K562 (cell line): ENCODE results near the gene CTNNA3. TPM values are rescaled to one million over a fixed set of nuclear protein-coding genes. Genes with fewer than 3 reads are reported as not detected.
A peak's percentile ranks its signal among the peaks of the same experiment; 100 is the strongest.

Experiments
- ATAC-seq: fragments of 200-7000 bp; cut with Tn5 transposase; 3 replicates; pipeline ENCODE4 v1.9.1; 2020; ENCODE audit warnings: moderate library complexity
- BruUV-seq: library from RNA; stranded (reverse); fragments of 400-500 nt; replicated peaks from 2 replicates; lab custom pipeline; 2021; lab: Mats Ljungman, UMichigan
- CTCF ChIA-PET: fragments of 300-600 bp; formaldehyde crosslinking; extraction: SDS; loops from one replicate; lab custom pipeline; 2021; ENCODE audit warnings: low intra/inter-chr PET ratio; lab: Yijun Ruan, JAX
- POLR2A ChIA-PET: fragments of 300-600, 350-650 bp; sonication (Branson Sonifier 250); formaldehyde crosslinking; extraction: SDS; loops from one replicate; lab custom pipeline; 2021; ENCODE audit warnings: antibody characterized with exemption, inconsistent platforms; lab: Yijun Ruan, JAX
- DNase-seq, 4 experiments: peaks; one replicate each; pipeline versions ENCODE4 v3.0.0 to v3.0.0-alpha.2; 2011 to 2018; ENCODE audit warnings: low spot score in 3 of 4, mixed read lengths in 3 of 4; ENCODE audit errors: extremely low read depth in 1 of 4
- FAIRE-seq: peaks from 2 replicates; lab custom pipeline; 2011; peaks lifted over from hg19 to GRCh38; lab: Jason Lieb, UNC
- H2AFZ ChIP-seq: 2 replicates; pipeline ENCODE4 v1.6.0; 2011; ENCODE audit warnings: low read depth, low read length, control low read depth, inconsistent platforms
- H3K27ac ChIP-seq: fragments of 200-600 bp; 3 replicates; pipeline ENCODE4 v1.8.0; 2011; ENCODE audit warnings: low read depth, mild to moderate bottlenecking, control low read depth, inconsistent platforms, low read length, moderate library complexity, mixed read lengths; ENCODE audit errors: extremely low read depth
- H3K27me3 ChIP-seq, 2 experiments: fragments of 300-600 bp in 1 of 2; 2 replicates in 1 of 2; 3 replicates in 1 of 2; pipeline versions ENCODE4 v1.6.0 to v1.8.0; 2011; ENCODE audit warnings: inconsistent platforms in 2 of 2, low read length in 2 of 2, mild to moderate bottlenecking in 1 of 2, mixed read lengths in 1 of 2, moderate library complexity in 1 of 2; ENCODE audit not compliant: control insufficient read depth in 2 of 2, insufficient read depth in 2 of 2
- H3K36me3 ChIP-seq: fragments of 300-600 bp; 3 replicates; pipeline ENCODE4 v1.8.0; 2011; ENCODE audit warnings: mild to moderate bottlenecking, low read length, inconsistent platforms; ENCODE audit not compliant: control insufficient read depth, insufficient read depth
- H3K4me1 ChIP-seq, 2 experiments: fragments of 200-600 bp in 1 of 2; replicated peaks in 1 of 2; 2 replicates in 1 of 2; 3 replicates in 1 of 2; pipeline versions ENCODE4 v1.5.1 to v1.8.0; 2011; ENCODE audit warnings: inconsistent platforms in 2 of 2, low read length in 2 of 2, mild to moderate bottlenecking in 1 of 2, mixed read lengths in 1 of 2, moderate library complexity in 1 of 2; ENCODE audit not compliant: control insufficient read depth in 2 of 2, insufficient read depth in 2 of 2
- H3K4me2 ChIP-seq: 2 replicates; pipeline ENCODE4 v1.6.1; 2011; ENCODE audit warnings: low read length, control low read depth, inconsistent platforms, mixed read lengths; ENCODE audit not compliant: insufficient read depth
- H3K4me3 ChIP-seq: fragments of 200-600 bp; sonication (generic), shearing (Covaris generic); 2 replicates; pipeline ENCODE4 v1.5.1; 2016; ENCODE audit warnings: control low read depth, inconsistent platforms
- H3K79me2 ChIP-seq: fragments of 200-600 bp; 3 replicates; pipeline ENCODE4 v1.8.0; 2011; ENCODE audit warnings: low read length, inconsistent platforms; ENCODE audit not compliant: control insufficient read depth, insufficient read depth
- H3K9ac ChIP-seq, 2 experiments: 2 replicates each; pipeline versions ENCODE4 v1.6.0 to v1.6.1; 2011; ENCODE audit warnings: low read depth in 2 of 2, low read length in 2 of 2, control low read depth in 1 of 2, inconsistent platforms in 1 of 2, mild to moderate bottlenecking in 1 of 2, mixed read lengths in 1 of 2; ENCODE audit not compliant: insufficient read depth in 1 of 2
- H3K9me1 ChIP-seq: one replicate; pipeline ENCODE4 v1.6.0; 2011; ENCODE audit warnings: inconsistent platforms, mild to moderate bottlenecking, low read length, moderate library complexity; ENCODE audit not compliant: control insufficient read depth, insufficient read depth
- H3K9me3 ChIP-seq: replicated peaks from 2 replicates; pipeline ENCODE4 v1.5.1; 2011; ENCODE audit warnings: low read depth, low read length, inconsistent platforms; ENCODE audit not compliant: control insufficient read depth, insufficient read depth
- H4K20me1 ChIP-seq: replicated peaks from 2 replicates; pipeline ENCODE4 v1.6.1; 2011; ENCODE audit warnings: low read length, inconsistent platforms, mixed read lengths; ENCODE audit not compliant: control insufficient read depth, insufficient read depth
- DDX20 ChIP-seq: fragments of 450-650 bp; IDR thresholded peaks from 2 replicates; pipeline ENCODE4 v1.6.1; 2016; ENCODE audit warnings: missing genetic modification characterization, low read depth, mild to moderate bottlenecking, missing compliant biosample characterization, moderate library complexity
- EGR1 ChIP-seq: fragments of 450-650 bp; conservative IDR thresholded peaks from 2 replicates; pipeline ENCODE4 v1.6.1; 2017; ENCODE audit warnings: mild to moderate bottlenecking
- FOS ChIP-seq: IDR thresholded peaks from 3 replicates; pipeline ENCODE4 v1.6.1; 2011; ENCODE audit not compliant: insufficient read length; ENCODE audit errors: extremely low read depth
- HNRNPUL1 ChIP-seq: fragments of 200-400 bp; formaldehyde crosslinking; IDR thresholded peaks from 2 replicates; pipeline ENCODE4 v1.6.1; 2017; ENCODE audit warnings: low read length
- MTF1 ChIP-seq: fragments of 250-450 bp; sonication (Bioruptor Pico); IDR thresholded peaks from 2 replicates; pipeline ENCODE4 v1.9.0; 2021; ENCODE audit warnings: moderate library complexity, mild to moderate bottlenecking, inconsistent platforms, borderline replicate concordance
- NFYB ChIP-seq: IDR thresholded peaks from 2 replicates; pipeline ENCODE4 v1.6.1; 2011; ENCODE audit warnings: mild to moderate bottlenecking, moderate library complexity; ENCODE audit not compliant: insufficient read length; ENCODE audit errors: extremely low read depth
- NONO ChIP-seq, 2 experiments: fragments of 200-400 bp in 1 of 2; fragments of 450-650 bp in 1 of 2; formaldehyde crosslinking in 1 of 2; IDR thresholded peaks; 2 replicates each; pipeline ENCODE4 v1.6.1; 2017; ENCODE audit warnings: low read depth in 2 of 2, mild to moderate bottlenecking in 2 of 2, moderate library complexity in 2 of 2, low read length in 1 of 2
- POLR2H ChIP-seq: IDR thresholded peaks from 2 replicates; pipeline ENCODE4 v1.6.1; 2016; ENCODE audit warnings: missing genetic modification characterization, low read depth, mild to moderate bottlenecking, control low read depth, missing compliant biosample characterization, moderate library complexity
- PURB ChIP-seq: sonication (generic); formaldehyde crosslinking; IDR thresholded peaks from 2 replicates; pipeline ENCODE4 v1.9.0; 2021; ENCODE audit warnings: low read depth, mild to moderate bottlenecking, missing genetic modification reagents
- ZBED1 ChIP-seq: IDR thresholded peaks from 2 replicates; pipeline ENCODE4 v1.6.1; 2014
- ZBTB17 ChIP-seq: fragments of 450-650 bp; formaldehyde crosslinking; IDR thresholded peaks from 2 replicates; pipeline ENCODE4 v1.4.0; 2020; ENCODE audit warnings: mild to moderate bottlenecking
- ZC3H4 ChIP-seq: sonication (generic); formaldehyde crosslinking; IDR thresholded peaks from 2 replicates; pipeline ENCODE4 v1.9.0; 2021; ENCODE audit warnings: missing genetic modification reagents, borderline replicate concordance
- ZNF23 ChIP-seq: fragments of 250-450 bp; sonication (Bioruptor Pico); IDR thresholded peaks from 2 replicates; pipeline ENCODE4 v1.4.0; 2020; ENCODE audit warnings: mild to moderate bottlenecking
- ZNF316 ChIP-seq: fragments of 450-650 bp; IDR thresholded peaks from 2 replicates; pipeline ENCODE4 v1.6.1; 2016
- ZNF695 ChIP-seq: fragments of 450-650 bp; formaldehyde crosslinking; IDR thresholded peaks from 2 replicates; pipeline ENCODE4 v1.4.0; 2020; ENCODE audit warnings: mild to moderate bottlenecking, moderate library complexity
- WGBS: fragments of 100-300 bp; shearing (Covaris generic); methylation state at CpG from one replicate; pipeline ENCODE4 v1.1.6; 2016; ENCODE audit warnings: low coverage, mixed read lengths; ENCODE audit not compliant: insufficient coverage; ENCODE audit errors: missing lambda C conversion rate; 5-methylcytosine and 5-hydroxymethylcytosine counted together
- in situ Hi-C: fragments of 300-500 bp; cut with MboI; formaldehyde crosslinking; loops from 4 replicates; pipeline ENCODE4 v1.15.0; 2018; ENCODE audit warnings: inconsistent platforms, mixed read lengths
- intact Hi-C: fragments of 100-400 bp; cut with micrococcal nuclease; formaldehyde crosslinking; loops from 2 replicates; pipeline ENCODE4 v1.14.2; 2022
- polyA plus RNA-seq, 8 experiments: library from polyadenylated mRNA; depleted of rRNA in 4 of 8; stranded (reverse) in 5 of 8; unstranded in 3 of 8; fragments of >200 nt; fragmentation: Nextera tagmentation in 2 of 8; fragmentation: Illumina TruSeq in 1 of 8; extraction: Ambion mirVana in 2 of 8; extraction: Trizol in 1 of 8; gene quantifications; 2 replicates each; pipeline versions ENCODE4 v1.2.1 to v1.2.3, GENCODE V29; 2011 to 2014; ENCODE audit warnings: inconsistent platforms in 1 of 8, missing spikeins in 1 of 8
- total RNA-seq, 7 experiments: library from RNA; depleted of rRNA in 6 of 7; stranded (reverse); fragments of >200 nt in 6 of 7; fragmentation: Illumina TruSeq in 2 of 7; extraction: Trizol in 2 of 7; gene quantifications; 2 replicates each; pipeline versions ENCODE4 v1.2.1 to v1.2.3, GENCODE V29; 2011 to 2021; ENCODE audit warnings: low replicate concordance in 1 of 7
- TF ChIP-seq, protein P1 (sequence below): fragments of 450-650 bp; IDR thresholded peaks from 2 replicates; pipeline ENCODE4 v1.6.1; 2017; ENCODE audit warnings: antibody characterized with exemption, mild to moderate bottlenecking

Gene CTNNA3
- total and polyA plus RNA-seq, 9 of the 15 experiments (the other 6 are each of a cell fraction or from before 2014, with no cell fraction given), result 0.04 TPM; not detected in 8

DNA sequence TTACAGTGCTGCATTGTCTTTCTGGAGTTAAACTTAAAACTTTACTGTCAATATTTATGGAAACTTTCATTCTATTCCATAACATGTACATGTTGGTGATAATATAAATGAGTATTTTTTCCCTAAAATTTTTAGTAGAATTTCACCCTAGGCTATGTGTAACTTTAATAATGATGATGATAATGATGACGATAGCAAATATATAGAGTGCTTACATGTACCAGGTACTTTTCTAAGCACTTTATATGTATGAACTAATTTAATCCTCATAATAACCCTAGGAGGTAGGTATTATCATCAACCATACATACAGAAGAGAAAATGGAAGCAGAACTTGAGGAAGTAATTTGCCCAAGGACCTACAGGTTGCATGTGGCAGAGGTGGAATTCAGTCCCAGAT, 684.5 kb downstream of the CTNNA3 start:
- FAIRE-seq, result no peak
- Histone ChIP-seq H3K36me3 (no peaks in the 10 kb centered on the region), H4K20me1 (no peaks in the 10 kb centered on the region), H3K79me2 (no peaks in the 10 kb centered on the region), H2AFZ (no peak overlapping the region), H3K4me2 (no peak overlapping the region), H3K9ac (no peak overlapping the region), H3K4me3 (no peak overlapping the region), H3K9me3 (0 out of 2 replicates have a peak, but pooled peaks cover 2% of the 10 kb centered on the region), H3K9me1 (no peaks in the 10 kb centered on the region), H3K4me1 (no peaks in the 10 kb centered on the region), H3K27me3 (no peaks in the 10 kb centered on the region), H3K27ac (no peak overlapping the region)
- TF ChIP-seq ZBTB17 (no peak), HNRNPUL1 (no peak), ZNF316 (0 out of 2 replicates have a peak, but pooled peaks have one; percentile 34), ZC3H4 (CRISPR knock-in tag) (no peak), EGR1 (no peak), POLR2H (no peak), NFYB (no peak), ZNF23 (no peak)
- intact Hi-C loops, result no loop called here
- no TSS peak for BruUV-seq
- CTCF ChIA-PET, result no interaction called here
- 0% methylated on average over 1 of the region's 1 CpG for WGBS
- POLR2A ChIA-PET, result no interaction called here
- in situ Hi-C loops, result no loop called here
- no peak for ATAC-seq
- no peak for DNase-seq

DNA sequence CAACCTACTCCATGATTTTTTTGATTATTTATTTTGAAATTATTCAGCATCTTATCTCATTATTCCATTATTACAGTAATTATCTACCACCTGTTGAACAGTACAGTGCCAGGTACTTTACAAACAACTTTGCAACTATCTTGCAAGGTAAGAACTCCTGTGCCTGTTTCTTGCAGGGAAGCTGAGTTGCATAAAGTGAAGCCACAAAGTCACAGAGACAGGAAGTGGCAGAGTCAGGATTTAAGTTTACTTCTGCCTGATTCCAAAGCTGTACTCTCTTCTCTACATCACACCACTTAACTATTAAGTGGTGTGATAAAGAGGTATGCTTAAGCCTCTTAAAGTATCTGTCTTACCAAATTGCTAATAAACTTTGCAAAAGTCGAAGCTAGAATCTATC, 690.0 kb downstream of the CTNNA3 start:
- FAIRE-seq (no peak), DNase-seq (no peak), ATAC-seq (no peak)
- Histone ChIP-seq H3K36me3 (no peaks in the 10 kb centered on the region), H3K9me3 (peaks cover 2% of the 10 kb centered on the region; the same call in 1 of the 2 replicates), H3K9me1 (no peaks in the 10 kb centered on the region), H3K9ac (no peak overlapping the region), H3K4me3 (no peak overlapping the region), H3K4me2 (no peak overlapping the region), H4K20me1 (no peaks in the 10 kb centered on the region), H3K4me1 (no peaks in the 10 kb centered on the region), H3K27ac (no peak overlapping the region), H3K79me2 (no peaks in the 10 kb centered on the region), H2AFZ (no peak overlapping the region), H3K27me3 (no peaks in the 10 kb centered on the region)
- POLR2A ChIA-PET, result no interaction called here
- BruUV-seq, result no TSS peak
- CTCF ChIA-PET, result no interaction called here
- in situ Hi-C loops, result no loop called here
- intact Hi-C loops, result no loop called here
- WGBS, result 0% methylated on average over 1 of the region's 1 CpG
- TF ChIP-seq PURB (CRISPR knock-in tag) (no peak), DDX20 (tag) (no peak), ZBED1 (no peak), FOS (no peak), NONO (IDR thresholded peaks at IDR 0.05; ENCODE audit: low read depth in 2 of 2, low read length in 1 of 2) (no peak), MTF1 (CRISPR knock-in tag) (no peak), ZNF695 (CRISPR knock-in tag) (no peak)
- TF ChIP-seq, protein P1, sequence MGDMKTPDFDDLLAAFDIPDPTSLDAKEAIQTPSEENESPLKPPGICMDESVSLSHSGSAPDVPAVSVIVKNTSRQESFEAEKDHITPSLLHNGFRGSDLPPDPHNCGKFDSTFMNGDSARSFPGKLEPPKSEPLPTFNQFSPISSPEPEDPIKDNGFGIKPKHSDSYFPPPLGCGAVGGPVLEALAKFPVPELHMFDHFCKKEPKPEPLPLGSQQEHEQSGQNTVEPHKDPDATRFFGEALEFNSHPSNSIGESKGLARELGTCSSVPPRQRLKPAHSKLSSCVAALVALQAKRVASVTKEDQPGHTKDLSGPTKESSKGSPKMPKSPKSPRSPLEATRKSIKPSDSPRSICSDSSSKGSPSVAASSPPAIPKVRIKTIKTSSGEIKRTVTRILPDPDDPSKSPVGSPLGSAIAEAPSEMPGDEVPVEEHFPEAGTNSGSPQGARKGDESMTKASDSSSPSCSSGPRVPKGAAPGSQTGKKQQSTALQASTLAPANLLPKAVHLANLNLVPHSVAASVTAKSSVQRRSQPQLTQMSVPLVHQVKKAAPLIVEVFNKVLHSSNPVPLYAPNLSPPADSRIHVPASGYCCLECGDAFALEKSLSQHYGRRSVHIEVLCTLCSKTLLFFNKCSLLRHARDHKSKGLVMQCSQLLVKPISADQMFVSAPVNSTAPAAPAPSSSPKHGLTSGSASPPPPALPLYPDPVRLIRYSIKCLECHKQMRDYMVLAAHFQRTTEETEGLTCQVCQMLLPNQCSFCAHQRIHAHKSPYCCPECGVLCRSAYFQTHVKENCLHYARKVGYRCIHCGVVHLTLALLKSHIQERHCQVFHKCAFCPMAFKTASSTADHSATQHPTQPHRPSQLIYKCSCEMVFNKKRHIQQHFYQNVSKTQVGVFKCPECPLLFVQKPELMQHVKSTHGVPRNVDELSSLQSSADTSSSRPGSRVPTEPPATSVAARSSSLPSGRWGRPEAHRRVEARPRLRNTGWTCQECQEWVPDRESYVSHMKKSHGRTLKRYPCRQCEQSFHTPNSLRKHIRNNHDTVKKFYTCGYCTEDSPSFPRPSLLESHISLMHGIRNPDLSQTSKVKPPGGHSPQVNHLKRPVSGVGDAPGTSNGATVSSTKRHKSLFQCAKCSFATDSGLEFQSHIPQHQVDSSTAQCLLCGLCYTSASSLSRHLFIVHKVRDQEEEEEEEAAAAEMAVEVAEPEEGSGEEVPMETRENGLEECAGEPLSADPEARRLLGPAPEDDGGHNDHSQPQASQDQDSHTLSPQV, result no peak
